Kidney epithelial cell (primary cell): ENCODE data around the gene DPF3. TPM values are rescaled to one million over a fixed set of nuclear protein-coding genes. Genes with fewer than 3 reads are reported as not detected.

Experiments used
- DNase-seq: peaks from one replicate; pipeline ENCODE4 v3.0.0-alpha.2; 2010; ENCODE audit warnings: low read depth
- H3K27me3 ChIP-seq: 2 replicates; pipeline ENCODE4 v1.6.0; 2011; ENCODE audit warnings: low read length; ENCODE audit not compliant: control insufficient read depth, insufficient read depth
- H3K36me3 ChIP-seq: 2 replicates; pipeline ENCODE4 v1.5.1; 2011; ENCODE audit warnings: low read length; ENCODE audit not compliant: control insufficient read depth, insufficient read depth
- H3K4me3 ChIP-seq: 2 replicates; pipeline ENCODE4 v1.5.1; 2011; ENCODE audit warnings: low read depth, mild to moderate bottlenecking, control low read depth, low read length
- total RNA-seq: library from RNA; depleted of rRNA; stranded (reverse); fragments of >200 nt; gene quantifications from 2 replicates; pipeline ENCODE4 v1.2.3, GENCODE V29; 2015
- TF ChIP-seq, protein P1 (sequence below): IDR thresholded peaks from 2 replicates; pipeline ENCODE4 v1.5.1; 2011; ENCODE audit warnings: mild to moderate bottlenecking, moderate library complexity, low read length, control low read depth, inconsistent platforms; ENCODE audit not compliant: insufficient read depth, poor library complexity, severe bottlenecking

Gene DPF3
- total RNA-seq, 1 donor from 2014 or later = 0.79 TPM

DNA sequence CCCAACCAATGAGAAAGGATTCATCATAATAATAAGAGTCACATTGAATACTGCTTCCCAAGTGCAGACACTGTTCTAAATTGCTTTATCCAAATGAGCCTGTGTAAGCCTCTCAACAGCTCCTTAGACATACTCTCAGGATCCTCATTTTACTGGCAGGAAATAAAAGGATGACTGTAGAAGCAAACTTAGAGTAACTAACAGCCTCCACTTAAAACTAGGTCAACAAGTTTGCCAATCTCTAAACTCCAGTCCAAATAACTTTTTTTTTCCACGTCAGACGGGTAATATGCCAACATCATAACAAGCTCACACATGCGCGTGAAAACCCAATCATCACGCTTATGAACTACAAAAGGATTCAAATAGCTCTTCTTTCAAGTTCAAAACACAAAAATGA is 15.3 kb upstream of the DPF3 start:
- no peak for DNase-seq
- Histone ChIP-seq H3K36me3 (no peaks in the 10 kb centered on the region), H3K4me3 (no peak overlapping the region), H3K27me3 (no peaks in the 10 kb centered on the region)
- TF ChIP-seq, protein P1, sequence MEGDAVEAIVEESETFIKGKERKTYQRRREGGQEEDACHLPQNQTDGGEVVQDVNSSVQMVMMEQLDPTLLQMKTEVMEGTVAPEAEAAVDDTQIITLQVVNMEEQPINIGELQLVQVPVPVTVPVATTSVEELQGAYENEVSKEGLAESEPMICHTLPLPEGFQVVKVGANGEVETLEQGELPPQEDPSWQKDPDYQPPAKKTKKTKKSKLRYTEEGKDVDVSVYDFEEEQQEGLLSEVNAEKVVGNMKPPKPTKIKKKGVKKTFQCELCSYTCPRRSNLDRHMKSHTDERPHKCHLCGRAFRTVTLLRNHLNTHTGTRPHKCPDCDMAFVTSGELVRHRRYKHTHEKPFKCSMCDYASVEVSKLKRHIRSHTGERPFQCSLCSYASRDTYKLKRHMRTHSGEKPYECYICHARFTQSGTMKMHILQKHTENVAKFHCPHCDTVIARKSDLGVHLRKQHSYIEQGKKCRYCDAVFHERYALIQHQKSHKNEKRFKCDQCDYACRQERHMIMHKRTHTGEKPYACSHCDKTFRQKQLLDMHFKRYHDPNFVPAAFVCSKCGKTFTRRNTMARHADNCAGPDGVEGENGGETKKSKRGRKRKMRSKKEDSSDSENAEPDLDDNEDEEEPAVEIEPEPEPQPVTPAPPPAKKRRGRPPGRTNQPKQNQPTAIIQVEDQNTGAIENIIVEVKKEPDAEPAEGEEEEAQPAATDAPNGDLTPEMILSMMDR = no peak

DNA sequence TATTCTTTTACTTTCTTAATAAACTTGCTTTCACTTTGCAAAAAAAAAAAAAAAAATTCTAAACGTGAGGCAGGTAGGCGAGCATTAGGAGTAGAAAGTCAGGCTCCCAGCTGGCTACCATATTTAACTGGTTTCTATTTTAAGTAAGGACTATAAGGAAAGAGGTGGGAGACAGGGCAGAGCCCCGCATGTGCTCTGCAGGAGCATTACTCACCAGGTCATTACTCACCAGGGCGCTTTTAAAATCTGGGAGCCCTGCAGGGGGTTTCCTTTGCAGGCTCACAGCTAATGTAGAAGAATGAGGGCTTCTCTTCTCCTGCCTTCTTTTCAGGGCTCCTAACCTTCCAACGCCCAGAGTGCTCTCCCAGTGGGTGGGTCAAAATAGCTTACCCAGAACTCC is 14.0 kb upstream of the DPF3 start:
- DNase-seq = no peak
- no peak overlapping the region for H3K4me3 ChIP-seq
- H3K36me3 ChIP-seq = no peaks in the 10 kb centered on the region
- H3K27me3 ChIP-seq = no peaks in the 10 kb centered on the region
- TF ChIP-seq, protein P1 = no peak

DNA sequence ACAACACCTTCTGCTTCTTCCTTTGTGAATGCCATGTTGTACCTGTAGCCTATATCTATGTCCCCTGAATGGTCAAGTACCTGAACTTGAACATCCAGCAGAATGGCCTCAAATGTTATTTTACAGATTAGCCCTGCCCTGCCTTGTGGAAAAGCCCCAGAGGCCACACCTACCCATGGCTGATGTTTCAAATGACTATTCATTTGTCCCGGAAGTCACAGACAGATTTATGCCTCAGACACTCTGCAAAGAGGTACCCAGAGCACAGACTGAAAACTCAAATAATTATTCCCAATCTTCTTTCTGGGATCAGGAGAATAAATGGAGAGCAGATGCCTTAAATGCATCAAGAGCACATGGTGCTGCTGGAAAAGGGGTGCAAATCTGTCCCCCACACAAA is 13.0 kb upstream of the DPF3 start:
- TF ChIP-seq, protein P1 = no peak
- no peak overlapping the region for H3K4me3 ChIP-seq
- DNase-seq = no peak
- no peaks in the 10 kb centered on the region for H3K27me3 ChIP-seq
- H3K36me3 ChIP-seq = no peaks in the 10 kb centered on the region

DNA sequence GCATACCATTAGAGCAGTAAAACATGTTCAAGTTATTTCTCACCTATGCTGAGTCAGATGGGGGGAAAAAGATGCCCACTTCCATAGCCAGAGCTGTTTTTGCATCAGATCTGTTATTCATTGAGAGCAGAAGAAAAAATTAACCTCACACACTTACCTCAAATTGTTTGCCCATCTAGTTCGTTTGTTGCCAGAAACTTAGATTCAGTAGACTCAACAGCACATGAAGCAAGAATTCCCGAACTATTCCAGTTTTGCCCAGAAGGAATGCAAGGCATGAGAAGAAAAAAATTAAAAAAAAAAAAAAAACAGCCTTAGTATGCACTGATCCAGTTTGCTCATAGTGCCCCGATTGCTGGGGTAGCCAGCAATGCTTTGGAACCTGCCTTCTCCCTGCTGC is 12.4 kb upstream of the DPF3 start:
- H3K4me3 ChIP-seq = no peak overlapping the region
- TF ChIP-seq, protein P1 = no peak
- H3K27me3 ChIP-seq = no peaks in the 10 kb centered on the region
- DNase-seq = peak; percentile 80
- no peaks in the 10 kb centered on the region for H3K36me3 ChIP-seq

DNA sequence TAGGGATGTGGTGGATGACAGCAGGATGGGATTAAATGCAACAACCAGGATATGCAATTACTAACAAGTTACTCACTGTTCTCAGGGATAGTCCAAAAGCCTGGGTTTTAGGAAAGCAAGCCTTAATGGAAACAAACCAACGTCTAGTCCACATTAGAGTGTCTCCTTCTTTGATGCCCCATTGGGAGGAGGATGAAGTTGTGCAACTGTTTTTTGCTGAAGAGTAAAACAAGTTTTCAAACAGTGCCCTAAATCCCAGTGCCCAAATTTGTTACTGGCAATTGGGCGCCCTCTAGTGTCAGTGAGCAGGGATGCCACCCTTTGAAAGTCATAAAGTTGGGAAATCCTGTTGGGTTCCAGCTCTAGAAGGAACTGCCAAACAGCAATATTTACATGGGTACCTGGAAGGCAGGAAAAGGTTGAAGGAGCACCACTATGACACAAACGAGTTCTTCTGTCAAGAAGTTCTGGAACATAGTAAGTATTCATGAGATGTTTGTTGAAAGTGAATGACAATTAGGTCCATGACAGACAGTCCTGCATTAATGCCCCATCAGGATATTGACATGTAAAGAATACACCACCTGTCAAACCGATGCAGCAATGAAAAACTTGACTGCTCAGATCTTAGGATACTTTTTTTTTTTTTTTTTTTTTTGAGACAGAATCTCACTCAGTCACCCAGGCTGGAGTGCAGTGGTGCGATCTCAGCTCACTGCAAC is 11.1 kb upstream of the DPF3 start:
- H3K36me3 ChIP-seq = no peaks in the 10 kb centered on the region
- no peaks in the 10 kb centered on the region for H3K27me3 ChIP-seq
- DNase-seq = no peak
- TF ChIP-seq, protein P1 = peak; percentile 92
- H3K4me3 ChIP-seq = no peak overlapping the region

DNA sequence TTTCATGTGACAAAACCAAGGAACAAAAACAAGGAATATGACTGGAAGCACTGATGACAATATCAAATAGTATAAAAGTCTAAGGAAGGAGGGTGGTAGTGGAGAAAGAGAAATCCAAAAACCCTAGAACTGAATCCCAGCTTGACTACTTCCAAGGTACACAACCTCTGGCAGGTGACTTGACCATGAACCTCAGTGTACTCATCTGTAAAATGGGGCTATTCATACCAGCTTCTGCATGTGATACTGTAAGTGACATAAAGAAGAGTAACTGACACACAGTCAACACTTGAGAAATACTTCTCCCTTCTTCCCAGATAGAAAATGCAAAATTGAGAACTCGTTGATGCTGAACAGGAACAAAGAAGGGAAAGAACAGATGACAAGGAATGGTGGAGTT is 10.3 kb upstream of the DPF3 start:
- H3K4me3 ChIP-seq = no peak overlapping the region
- no peaks in the 10 kb centered on the region for H3K27me3 ChIP-seq
- no peak for DNase-seq
- TF ChIP-seq, protein P1 = no peak
- no peaks in the 10 kb centered on the region for H3K36me3 ChIP-seq
